Esophagus squamous epithelium (tissue), 5 donors: ENCODE measurements around the gene BLOC1S4. TPM values are rescaled to one million over a fixed set of nuclear protein-coding genes. Genes with fewer than 3 reads are reported as not detected.
A peak's percentile ranks its signal among the peaks of the same experiment; 100 is the strongest.

Source experiments
- DNase-seq: peaks from one replicate; lab custom pipeline; 2025; lab: John Stamatoyannopoulos, UW
- H3K27ac ChIP-seq, 4 donors: fragments of 200-600 bp; sonication (generic); one replicate each; pipeline ENCODE4 v1.5.1; 2016 to 2019; ENCODE audit warnings: mild to moderate bottlenecking in 1 of 4
- H3K27me3 ChIP-seq, 4 donors: fragments of 200-600 bp; sonication (generic); 1 replicate in 3 of 4; 2 replicates in 1 of 4; pipeline versions ENCODE4 v1.5.1 to v1.6.0; 2017 to 2021; ENCODE audit warnings: antibody characterized with exemption in 1 of 4
- H3K36me3 ChIP-seq, 3 donors: fragments of 200-600 bp; sonication (generic); one replicate each; pipeline ENCODE4 v1.5.1; 2016 to 2019
- H3K4me1 ChIP-seq, 3 donors: fragments of 200-600 bp; sonication (generic); one replicate each; pipeline ENCODE4 v1.5.1; 2017 to 2019
- H3K4me3 ChIP-seq, 4 donors: fragments of 200-600 bp; sonication (generic); 1 replicate in 3 of 4; 2 replicates in 1 of 4; pipeline ENCODE4 v1.5.1; 2016 to 2019; ENCODE audit warnings: mild to moderate bottlenecking in 2 of 4, moderate library complexity in 1 of 4
- H3K9me3 ChIP-seq, 3 donors: fragments of 200-600 bp; sonication (generic); one replicate each; pipeline ENCODE4 v1.5.1; 2016 to 2019
- POLR2A ChIP-seq, 4 donors: fragments of 450-650 bp; IDR thresholded peaks; one replicate each; pipeline ENCODE4 v1.6.1; 2017; ENCODE audit warnings: antibody characterized with exemption in 4 of 4, mild to moderate bottlenecking in 4 of 4, moderate library complexity in 3 of 4
- WGBS, 2 donors: methylation state at CpG; one replicate each; pipeline ENCODE4 v1.1.5; 2018; 5-methylcytosine and 5-hydroxymethylcytosine counted together
- intact Hi-C: fragments of 100-400 bp; cut with DNase I; formaldehyde crosslinking; loops from one replicate; pipeline ENCODE4 v1.15.0; 2022
- total RNA-seq, 4 donors: library from RNA; depleted of rRNA; stranded (reverse); fragments of >200 nt; gene quantifications; one replicate each; pipeline ENCODE4 v1.1.0, GENCODE V29; 2016
- TF ChIP-seq, protein P1 (sequence below), 6 experiments: fragments of 450-650 bp in 4 of 6; fragments of 200-600 bp in 2 of 6; sonication (generic) in 2 of 6; IDR thresholded peaks; one replicate each; pipeline ENCODE4 v1.5.1; 2016 to 2019; ENCODE audit warnings: antibody characterized with exemption in 6 of 6, mild to moderate bottlenecking in 4 of 6, moderate library complexity in 4 of 6
- donor health status: DM: yes; HTN: yes; CAD: no.

The BLOC1S4 gene
- total RNA-seq, 4 donors from 2014 or later: 12.4 to 19.6 (median 14.3) TPM

DNA sequence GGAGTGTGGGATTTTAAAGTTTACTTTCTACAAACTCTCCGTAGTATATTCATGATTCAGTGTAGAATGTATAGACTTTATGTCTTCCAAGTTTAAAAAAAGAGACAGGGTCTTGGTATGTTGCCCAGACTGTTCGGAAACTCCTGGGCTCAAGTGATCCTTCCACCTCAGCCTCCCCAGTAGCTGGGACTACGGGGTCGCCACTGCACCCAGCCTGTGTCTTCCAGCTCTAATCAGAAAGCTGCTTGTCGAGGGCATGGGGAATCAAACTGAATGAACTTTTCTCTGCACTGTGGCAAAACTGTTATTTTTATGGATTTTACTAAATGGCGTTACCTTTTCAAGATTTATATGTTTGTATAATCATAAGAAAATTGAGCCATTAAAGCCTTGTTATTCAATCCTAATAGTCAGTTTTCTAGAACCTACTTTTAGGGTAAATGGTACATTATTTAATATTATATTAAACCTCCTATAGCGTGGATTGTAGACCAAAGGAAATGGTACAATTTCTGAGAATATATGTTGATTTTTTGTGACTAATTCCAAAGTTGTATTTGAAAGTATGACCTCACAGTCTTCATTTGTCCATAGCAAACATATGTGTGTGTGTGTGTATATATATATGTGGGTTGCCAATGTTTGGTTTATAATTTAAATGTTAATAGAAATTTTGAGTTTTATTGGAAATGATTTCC lies 1.1 kb downstream of the BLOC1S4 start:
- no peak for DNase-seq
- Histone ChIP-seq H3K4me1 (peaks cover 5 to 40% (median 27%) of the 10 kb centered on the region in 3 donors), H3K36me3 (peaks cover 0 to 4% (median 0%) of the 10 kb centered on the region in 3 donors), H3K27ac (peak overlapping the region; percentile 88 to 98 (median 97)), H3K27me3 (no peaks in the 10 kb centered on the region), H3K4me3 (peak overlapping the region; percentile 80 to 97 (median 88)), H3K9me3 (no peaks in the 10 kb centered on the region)
- WGBS, 2 donors: 11 to 20% methylated on average over 7 of the region's 7 CpGs
- intact Hi-C loops: no loop called here
- TF ChIP-seq, protein P1, sequence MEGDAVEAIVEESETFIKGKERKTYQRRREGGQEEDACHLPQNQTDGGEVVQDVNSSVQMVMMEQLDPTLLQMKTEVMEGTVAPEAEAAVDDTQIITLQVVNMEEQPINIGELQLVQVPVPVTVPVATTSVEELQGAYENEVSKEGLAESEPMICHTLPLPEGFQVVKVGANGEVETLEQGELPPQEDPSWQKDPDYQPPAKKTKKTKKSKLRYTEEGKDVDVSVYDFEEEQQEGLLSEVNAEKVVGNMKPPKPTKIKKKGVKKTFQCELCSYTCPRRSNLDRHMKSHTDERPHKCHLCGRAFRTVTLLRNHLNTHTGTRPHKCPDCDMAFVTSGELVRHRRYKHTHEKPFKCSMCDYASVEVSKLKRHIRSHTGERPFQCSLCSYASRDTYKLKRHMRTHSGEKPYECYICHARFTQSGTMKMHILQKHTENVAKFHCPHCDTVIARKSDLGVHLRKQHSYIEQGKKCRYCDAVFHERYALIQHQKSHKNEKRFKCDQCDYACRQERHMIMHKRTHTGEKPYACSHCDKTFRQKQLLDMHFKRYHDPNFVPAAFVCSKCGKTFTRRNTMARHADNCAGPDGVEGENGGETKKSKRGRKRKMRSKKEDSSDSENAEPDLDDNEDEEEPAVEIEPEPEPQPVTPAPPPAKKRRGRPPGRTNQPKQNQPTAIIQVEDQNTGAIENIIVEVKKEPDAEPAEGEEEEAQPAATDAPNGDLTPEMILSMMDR (IDR thresholded peaks at IDR 0.05): no peak
- no peak for TF ChIP-seq POLR2A (IDR thresholded peaks at IDR 0.05)

DNA sequence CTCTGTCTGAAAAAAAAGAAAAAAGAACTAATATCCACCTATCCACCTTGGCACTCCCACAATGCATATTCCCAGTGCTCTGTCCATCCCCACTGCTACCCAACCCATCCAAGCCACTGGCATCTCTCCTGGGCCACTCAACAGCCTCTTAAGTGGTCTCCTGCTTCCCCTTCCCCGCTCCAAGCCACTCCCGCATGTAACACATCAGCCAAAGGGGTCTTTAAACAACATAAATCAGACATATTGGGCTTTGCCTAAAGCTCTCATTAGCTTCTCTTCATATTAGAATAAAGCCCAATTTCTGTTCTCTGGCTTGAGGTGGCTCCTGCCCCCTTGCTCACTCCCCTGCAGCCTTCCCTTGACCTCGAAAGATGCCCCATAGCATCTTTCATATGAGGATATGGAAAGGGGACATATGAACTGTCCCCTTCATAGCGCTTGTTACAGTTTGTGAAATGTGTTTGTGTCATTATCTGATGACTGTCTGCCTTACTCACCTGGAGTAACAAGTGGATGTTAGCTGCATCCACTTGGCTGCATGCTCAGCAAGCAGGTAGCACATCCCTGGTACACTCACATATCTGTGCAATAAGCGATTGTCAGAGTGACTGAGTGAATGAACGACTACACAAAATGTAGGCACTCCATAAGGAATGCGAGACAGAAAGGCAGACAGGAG lies 3.1 kb downstream of the BLOC1S4 start:
- H3K4me3 ChIP-seq: no peak overlapping the region
- 78 to 89% methylated on average over 7 of the region's 7 CpGs for WGBS, 2 donors
- intact Hi-C loops: no loop called here
- H3K27me3 ChIP-seq: no peaks in the 10 kb centered on the region
- H3K27ac ChIP-seq: no peak overlapping the region
- H3K36me3 ChIP-seq: peaks cover 0 to 4% (median 0%) of the 10 kb centered on the region in 3 donors
- DNase-seq: no peak
- H3K4me1 ChIP-seq: peaks cover 5 to 40% (median 27%) of the 10 kb centered on the region in 3 donors
- H3K9me3 ChIP-seq: no peaks in the 10 kb centered on the region
- TF ChIP-seq POLR2A (IDR thresholded peaks at IDR 0.05): no peak
- TF ChIP-seq, protein P1 (IDR thresholded peaks at IDR 0.05): no peak

DNA sequence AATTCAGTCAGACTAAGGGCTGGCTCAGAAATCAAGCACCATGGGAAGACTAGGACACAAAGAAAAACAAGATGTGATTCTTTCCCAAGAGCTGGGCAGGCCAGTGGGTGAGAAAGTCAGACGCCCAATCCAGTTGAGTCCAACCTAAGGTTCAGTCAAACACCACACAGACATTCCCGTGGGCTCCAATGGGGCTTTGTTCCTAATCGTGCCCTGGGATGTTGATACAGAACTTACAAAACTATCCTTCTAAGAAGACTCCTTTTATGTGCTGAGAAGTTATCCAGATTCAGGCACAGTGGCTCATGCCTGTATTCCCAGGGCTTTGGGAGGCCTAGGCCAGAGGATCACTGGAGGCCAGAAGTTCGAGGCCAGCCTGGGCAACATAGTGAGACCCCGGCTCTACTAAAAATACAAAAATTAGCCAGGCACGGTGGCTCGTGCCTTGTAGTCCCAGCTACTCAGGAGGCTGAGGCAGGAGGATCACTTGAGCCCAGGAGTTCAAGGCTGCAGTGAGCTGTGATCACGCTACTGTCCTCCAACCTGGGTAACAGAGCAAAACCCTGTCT lies 3.7 kb downstream of the BLOC1S4 start:
- Histone ChIP-seq H3K4me3 (no peak overlapping the region), H3K4me1 (peaks cover 6 to 43% (median 27%) of the 10 kb centered on the region in 3 donors), H3K27me3 (no peaks in the 10 kb centered on the region), H3K27ac (no peak overlapping the region), H3K9me3 (no peaks in the 10 kb centered on the region), H3K36me3 (peaks cover 0 to 4% (median 0%) of the 10 kb centered on the region in 3 donors)
- WGBS, 2 donors: 59 to 80% methylated on average over 4 to 6 of the region's 8 CpGs
- intact Hi-C loops: loop anchor here (5.0 kb wide), 1 partner anchor 153 kb away; no protein-coding TSS in a partner anchor
- TF ChIP-seq POLR2A (IDR thresholded peaks at IDR 0.05): no peak
- TF ChIP-seq, protein P1 (IDR thresholded peaks at IDR 0.05): no peak
- no peak for DNase-seq

DNA sequence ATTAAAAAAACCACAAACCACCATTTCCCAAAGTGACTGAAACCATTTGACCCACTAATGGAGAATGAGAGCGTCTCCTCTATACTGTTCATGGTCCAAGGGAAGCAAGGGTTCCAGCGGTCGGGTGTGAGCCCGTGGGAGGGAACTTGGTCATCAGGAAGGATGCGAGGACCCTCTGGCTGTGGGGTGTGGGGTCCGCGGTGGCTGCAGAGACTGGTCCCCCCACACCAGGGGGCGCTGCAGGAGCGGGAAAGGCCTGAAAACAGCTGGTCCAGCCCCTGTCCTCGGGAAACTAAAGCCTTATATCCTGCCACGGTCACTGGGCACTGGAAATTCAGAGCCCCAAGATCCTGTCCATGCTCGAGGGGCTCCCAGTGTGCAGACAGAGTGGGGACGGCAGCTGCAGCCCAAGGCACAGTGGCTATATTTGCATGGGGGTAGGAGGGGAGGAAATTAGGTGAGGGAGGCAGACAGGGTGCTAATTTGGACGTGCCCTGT lies 4.3 kb downstream of the BLOC1S4 start:
- Histone ChIP-seq H3K4me1 (peaks cover 11 to 47% (median 27%) of the 10 kb centered on the region in 3 donors), H3K27ac (no peak overlapping the region), H3K9me3 (no peaks in the 10 kb centered on the region), H3K36me3 (peaks cover 0 to 4% (median 0%) of the 10 kb centered on the region in 3 donors), H3K27me3 (no peaks in the 10 kb centered on the region), H3K4me3 (no peak overlapping the region)
- WGBS, 2 donors: 3 to 6% methylated on average over 11 to 14 of the region's 14 CpGs
- intact Hi-C loops: loop anchor here (5.0 kb wide), 1 partner anchor 152 kb away; no protein-coding TSS in a partner anchor
- TF ChIP-seq, protein P1 (IDR thresholded peaks at IDR 0.05): peak; percentile 87 to 97 (median 93)
- no peak for TF ChIP-seq POLR2A (IDR thresholded peaks at IDR 0.05)
- DNase-seq: no peak
